ENCODE measurements around the gene SLC8A1. TPM values are rescaled to one million over a fixed set of nuclear protein-coding genes. Genes with fewer than 3 reads are reported as not detected.

SLC8A1 gene
- total RNA-seq, 1 donor from 2014 or later = 34.8 TPM

DNA sequence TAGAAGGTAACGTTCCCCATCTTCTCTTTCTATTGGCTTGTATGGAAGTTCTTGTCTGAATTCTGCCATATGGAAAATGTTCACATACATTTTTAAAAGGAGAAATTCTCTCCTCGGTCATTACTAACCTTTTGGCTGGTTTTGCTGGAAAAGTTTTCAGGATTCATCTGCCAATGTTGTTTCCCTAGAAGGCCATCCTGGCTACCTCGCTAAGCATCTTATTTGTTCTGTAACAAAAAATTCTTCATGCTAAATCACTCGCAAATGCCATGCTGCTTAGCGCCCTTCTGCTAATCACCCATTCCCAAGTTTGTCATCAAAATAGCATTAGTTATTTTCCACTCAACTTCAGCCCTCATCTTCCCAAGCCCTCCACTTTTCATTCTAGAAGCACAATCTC lies 262.0 kb downstream of the SLC8A1 start:
- H3K27ac Mint-ChIP-seq (ENCODE audit: unreplicated experiment) = no peak overlapping the region
- no peaks in the 10 kb centered on the region for H3K36me3 Mint-ChIP-seq (ENCODE audit: low read depth, unreplicated experiment)
- Histone ChIP-seq H3K36me3 (ENCODE audit: insufficient read depth, low read length) (no peaks in the 10 kb centered on the region), H3K9ac (ENCODE audit: low read length) (no peak overlapping the region), H3K9me3 (ENCODE audit: insufficient read depth, low read depth, low read length) (no peaks in the 10 kb centered on the region), H3K27me3 (ENCODE audit: insufficient read depth, low read length) (no peaks in the 10 kb centered on the region), H3K79me2 (ENCODE audit: insufficient read depth, low read length) (no peaks in the 10 kb centered on the region), H3K4me2 (ENCODE audit: low read length) (no peak overlapping the region), H3K27ac (ENCODE audit: low read depth, low read length) (no peak overlapping the region), H3K4me1 (ENCODE audit: insufficient read depth, low read length) (peaks cover 2% of the 10 kb centered on the region), H4K20me1 (ENCODE audit: insufficient read depth, low read length) (no peaks in the 10 kb centered on the region), H3K4me3 (ENCODE audit: insufficient read depth, low read depth, low read length) (no peak overlapping the region), H2AFZ (ENCODE audit: low read depth, low read length) (no peak overlapping the region)
- TF ChIP-seq, protein P1, sequence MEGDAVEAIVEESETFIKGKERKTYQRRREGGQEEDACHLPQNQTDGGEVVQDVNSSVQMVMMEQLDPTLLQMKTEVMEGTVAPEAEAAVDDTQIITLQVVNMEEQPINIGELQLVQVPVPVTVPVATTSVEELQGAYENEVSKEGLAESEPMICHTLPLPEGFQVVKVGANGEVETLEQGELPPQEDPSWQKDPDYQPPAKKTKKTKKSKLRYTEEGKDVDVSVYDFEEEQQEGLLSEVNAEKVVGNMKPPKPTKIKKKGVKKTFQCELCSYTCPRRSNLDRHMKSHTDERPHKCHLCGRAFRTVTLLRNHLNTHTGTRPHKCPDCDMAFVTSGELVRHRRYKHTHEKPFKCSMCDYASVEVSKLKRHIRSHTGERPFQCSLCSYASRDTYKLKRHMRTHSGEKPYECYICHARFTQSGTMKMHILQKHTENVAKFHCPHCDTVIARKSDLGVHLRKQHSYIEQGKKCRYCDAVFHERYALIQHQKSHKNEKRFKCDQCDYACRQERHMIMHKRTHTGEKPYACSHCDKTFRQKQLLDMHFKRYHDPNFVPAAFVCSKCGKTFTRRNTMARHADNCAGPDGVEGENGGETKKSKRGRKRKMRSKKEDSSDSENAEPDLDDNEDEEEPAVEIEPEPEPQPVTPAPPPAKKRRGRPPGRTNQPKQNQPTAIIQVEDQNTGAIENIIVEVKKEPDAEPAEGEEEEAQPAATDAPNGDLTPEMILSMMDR (IDR thresholded peaks at IDR 0.05; ENCODE audit: insufficient read depth, low read depth, low read length) = no peak
- TF ChIP-seq EZH2 (IDR thresholded peaks at IDR 0.05; ENCODE audit: insufficient read depth, low read length) = no peak
- FAIRE-seq (no peak), DNase-seq (ENCODE audit: low read depth) (no peak)
- peaks cover 10% of the 10 kb centered on the region for H3K4me1 Mint-ChIP-seq (ENCODE audit: low read depth, unreplicated experiment)
- H3K9me3 Mint-ChIP-seq (ENCODE audit: unreplicated experiment) = no peaks in the 10 kb centered on the region
- no peak overlapping the region for H3K4me3 Mint-ChIP-seq (ENCODE audit: unreplicated experiment)
- no peaks in the 10 kb centered on the region for H3K27me3 Mint-ChIP-seq (ENCODE audit: low read depth, unreplicated experiment)

DNA sequence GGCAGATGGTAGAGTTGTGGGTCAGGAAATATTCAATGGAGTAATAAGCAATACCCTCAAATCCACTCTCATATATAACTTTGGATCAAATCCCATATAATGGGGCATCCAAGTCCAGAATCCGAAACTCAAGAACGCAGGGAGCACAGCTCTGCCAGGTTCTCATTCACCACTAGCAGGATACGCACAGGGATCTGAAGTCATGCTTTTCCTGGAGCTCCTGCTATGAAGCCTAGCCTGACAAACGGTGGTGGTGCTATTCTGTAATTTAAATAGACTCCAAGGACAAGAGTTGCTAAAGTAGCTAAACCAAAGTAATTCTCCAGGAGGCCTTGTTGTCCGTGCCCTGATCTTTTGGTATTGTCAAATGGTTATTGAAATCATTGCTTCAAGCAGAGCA lies 264.8 kb downstream of the SLC8A1 start:
- Histone ChIP-seq H3K4me3 (ENCODE audit: insufficient read depth, low read depth, low read length) (no peak overlapping the region), H4K20me1 (ENCODE audit: insufficient read depth, low read length) (no peaks in the 10 kb centered on the region), H3K4me1 (ENCODE audit: insufficient read depth, low read length) (no peaks in the 10 kb centered on the region), H3K36me3 (ENCODE audit: insufficient read depth, low read length) (no peaks in the 10 kb centered on the region), H2AFZ (ENCODE audit: low read depth, low read length) (no peak overlapping the region), H3K27ac (ENCODE audit: low read depth, low read length) (no peak overlapping the region), H3K9ac (ENCODE audit: low read length) (no peak overlapping the region), H3K4me2 (ENCODE audit: low read length) (no peak overlapping the region), H3K79me2 (ENCODE audit: insufficient read depth, low read length) (no peaks in the 10 kb centered on the region), H3K9me3 (ENCODE audit: insufficient read depth, low read depth, low read length) (no peaks in the 10 kb centered on the region), H3K27me3 (ENCODE audit: insufficient read depth, low read length) (no peaks in the 10 kb centered on the region)
- Mint-ChIP-seq H3K27me3 (ENCODE audit: low read depth, unreplicated experiment) (no peaks in the 10 kb centered on the region), H3K4me3 (ENCODE audit: unreplicated experiment) (no peak overlapping the region), H3K9me3 (ENCODE audit: unreplicated experiment) (no peaks in the 10 kb centered on the region), H3K27ac (ENCODE audit: unreplicated experiment) (no peak overlapping the region), H3K36me3 (ENCODE audit: low read depth, unreplicated experiment) (no peaks in the 10 kb centered on the region), H3K4me1 (ENCODE audit: low read depth, unreplicated experiment) (peaks cover 2% of the 10 kb centered on the region)
- FAIRE-seq (no peak), DNase-seq (ENCODE audit: low read depth) (no peak)
- TF ChIP-seq, protein P1 (IDR thresholded peaks at IDR 0.05; ENCODE audit: insufficient read depth, low read depth, low read length) = no peak
- TF ChIP-seq EZH2 (IDR thresholded peaks at IDR 0.05; ENCODE audit: insufficient read depth, low read length) = no peak

DNA sequence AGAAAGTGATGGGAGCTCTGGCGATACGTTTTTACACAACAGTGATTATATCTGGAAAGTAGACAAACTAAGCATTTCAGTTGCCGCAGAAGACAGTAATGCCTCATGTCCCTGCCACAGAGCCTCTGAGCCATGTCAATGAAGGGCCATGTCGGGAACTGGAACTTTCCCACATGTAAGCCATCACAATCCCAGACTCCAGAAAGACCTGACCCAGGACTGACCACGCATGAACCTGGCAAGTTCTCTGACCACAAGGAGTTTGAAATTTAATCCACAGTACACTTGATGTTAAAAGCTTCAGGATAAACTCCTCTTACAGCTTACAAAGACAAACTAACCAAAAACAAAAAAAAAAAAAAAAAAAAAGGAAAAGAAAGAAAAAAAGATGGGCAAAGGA lies 267.3 kb downstream of the SLC8A1 start:
- Histone ChIP-seq H4K20me1 (ENCODE audit: insufficient read depth, low read length) (no peaks in the 10 kb centered on the region), H3K4me3 (ENCODE audit: insufficient read depth, low read depth, low read length) (no peak overlapping the region), H2AFZ (ENCODE audit: low read depth, low read length) (no peak overlapping the region), H3K4me1 (ENCODE audit: insufficient read depth, low read length) (no peaks in the 10 kb centered on the region), H3K79me2 (ENCODE audit: insufficient read depth, low read length) (no peaks in the 10 kb centered on the region), H3K36me3 (ENCODE audit: insufficient read depth, low read length) (no peaks in the 10 kb centered on the region), H3K9ac (ENCODE audit: low read length) (no peak overlapping the region), H3K27ac (ENCODE audit: low read depth, low read length) (no peak overlapping the region), H3K27me3 (ENCODE audit: insufficient read depth, low read length) (no peaks in the 10 kb centered on the region), H3K9me3 (ENCODE audit: insufficient read depth, low read depth, low read length) (no peaks in the 10 kb centered on the region), H3K4me2 (ENCODE audit: low read length) (no peak overlapping the region)
- Mint-ChIP-seq H3K9me3 (ENCODE audit: unreplicated experiment) (no peaks in the 10 kb centered on the region), H3K27ac (ENCODE audit: unreplicated experiment) (no peak overlapping the region), H3K4me1 (ENCODE audit: low read depth, unreplicated experiment) (no peaks in the 10 kb centered on the region), H3K36me3 (ENCODE audit: low read depth, unreplicated experiment) (no peaks in the 10 kb centered on the region), H3K27me3 (ENCODE audit: low read depth, unreplicated experiment) (no peaks in the 10 kb centered on the region), H3K4me3 (ENCODE audit: unreplicated experiment) (no peak overlapping the region)
- DNase-seq (ENCODE audit: low read depth) (no peak), FAIRE-seq (no peak)
- TF ChIP-seq, protein P1 (IDR thresholded peaks at IDR 0.05; ENCODE audit: insufficient read depth, low read depth, low read length) = no peak
- TF ChIP-seq EZH2 (IDR thresholded peaks at IDR 0.05; ENCODE audit: insufficient read depth, low read length) = no peak

Data from astrocyte (in vitro differentiated cells and primary cell).